ENCODE data around the gene DAO.
A peak's percentile ranks its signal among the peaks of the same experiment; 100 is the strongest.

Gene DAO

GRCh38 chr12:108875682-108876361 lies 4.1 kb upstream of the DAO start:
- DNase-seq (ENCODE audit: low spot score) = no peak

- DNase-seq (ENCODE audit: low spot score) = no peak
These were observed 3.3 kb upstream of the DAO start for GRCh38 chr12:108876550-108876949.

- no peak for DNase-seq (ENCODE audit: low spot score)
These were observed 2.1 kb downstream of the DAO start for GRCh38 chr12:108881953-108882352.

GRCh38 chr12:108884116-108885012 lies 4.5 kb downstream of the DAO start:
- peak; percentile 39 for DNase-seq (ENCODE audit: low spot score)

- no peak for DNase-seq (ENCODE audit: low spot score)
These were observed 7.2 kb downstream of the DAO start for GRCh38 chr12:108886873-108887629.

GRCh38 chr12:108888031-108888430 lies 8.1 kb downstream of the DAO start:
- DNase-seq (ENCODE audit: low spot score) = no peak

GRCh38 chr12:108890208-108890607 lies 10.3 kb downstream of the DAO start:
- no peak for DNase-seq (ENCODE audit: low spot score)

- DNase-seq (ENCODE audit: low spot score) = no peak
These were observed 15.4 kb downstream of the DAO start for GRCh38 chr12:108895220-108895802.

GRCh38 chr12:108896336-108896735 lies 16.4 kb downstream of the DAO start:
- no peak for DNase-seq (ENCODE audit: low spot score)

- DNase-seq (ENCODE audit: low spot score) = no peak
These were observed 16.9 kb downstream of the DAO start for GRCh38 chr12:108896817-108897216.

- DNase-seq (ENCODE audit: low spot score) = no peak
These were observed 19.3 kb downstream of the DAO start for GRCh38 chr12:108899145-108899544.

GRCh38 chr12:108905725-108906124 lies 25.8 kb downstream of the DAO start:
- DNase-seq (ENCODE audit: low spot score) = no peak

GRCh38 chr12:108906971-108907370 lies 27.1 kb downstream of the DAO start:
- DNase-seq (ENCODE audit: low spot score) = no peak

- DNase-seq (ENCODE audit: low spot score) = no peak
These were observed 28.0 kb downstream of the DAO start for GRCh38 chr12:108907839-108908351.

- DNase-seq (ENCODE audit: low spot score) = no peak
These were observed 30.4 kb downstream of the DAO start for GRCh38 chr12:108910336-108910735.

- DNase-seq (ENCODE audit: low spot score) = no peak
These were observed 32.0 kb downstream of the DAO start for GRCh38 chr12:108911915-108912314.

GRCh38 chr12:108912361-108912760 lies 32.5 kb downstream of the DAO start:
- DNase-seq (ENCODE audit: low spot score) = no peak

GRCh38 chr12:108914121-108914531 lies 34.2 kb downstream of the DAO start:
- peak; percentile 23 for DNase-seq (ENCODE audit: low spot score)

- DNase-seq (ENCODE audit: low spot score) = no peak
These were observed 35.8 kb downstream of the DAO start for GRCh38 chr12:108915632-108916133.

- no peak for DNase-seq (ENCODE audit: low spot score)
These were observed 36.4 kb downstream of the DAO start for GRCh38 chr12:108916336-108916735.

GRCh38 chr12:108918206-108918605 lies 38.3 kb downstream of the DAO start:
- no peak for DNase-seq (ENCODE audit: low spot score)

All from GM03348 (cell line).